Adipose tissue (tissue), 3 donors: ENCODE results near the gene SCAF4. TPM values are rescaled to one million over a fixed set of nuclear protein-coding genes. Genes with fewer than 3 reads are reported as not detected.

Source experiments
- H3K27ac ChIP-seq: one replicate; pipeline ENCODE4 v1.5.1; 2013; ENCODE audit warnings: low read depth, low read length
- WGBS, 3 donors: extraction: QIAGEN DNeasy Blood & Tissue Kit; methylation state at CpG; one replicate each; pipeline ENCODE4 v1.1.7; 2013; 5-methylcytosine and 5-hydroxymethylcytosine counted together
- polyA plus RNA-seq, 3 donors: library from polyadenylated mRNA; stranded (reverse); fragments of 200-250 nt; gene quantifications; one replicate each; pipeline ENCODE4 v1.2.3, GENCODE V29; 2013
- donor health status: healthy with polysubstance abuse.
- donor health status: Bipolar disorder and iron deficiency.
- donor health status: healthy.

SCAF4 gene
- polyA plus RNA-seq, 3 donors, result 6.0 to 15.6 (median 10.9) TPM

DNA sequence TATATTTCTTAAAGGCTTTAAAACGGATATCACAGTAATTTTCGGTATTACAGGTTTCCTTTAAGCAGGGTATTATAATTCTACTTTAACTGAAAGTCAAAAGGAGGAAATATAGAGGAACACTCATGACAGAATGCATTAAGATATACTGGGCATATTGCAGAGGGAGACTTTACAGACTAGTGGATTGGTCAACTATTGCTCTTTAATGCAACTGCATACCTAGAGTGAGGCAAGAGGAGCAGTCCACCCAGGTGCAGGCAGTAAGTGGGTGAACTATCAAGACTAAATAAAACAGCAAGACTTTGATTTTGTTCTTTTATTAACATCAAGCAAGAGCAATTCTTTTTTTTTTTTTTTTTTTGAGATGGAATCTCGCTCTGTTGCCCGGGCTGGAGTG is 10.5 kb downstream of the SCAF4 start:
- 80 to 86% (median 83%) methylated on average over 4 of the region's 4 CpGs for WGBS, 3 donors
- H3K27ac ChIP-seq, result no peak overlapping the region

DNA sequence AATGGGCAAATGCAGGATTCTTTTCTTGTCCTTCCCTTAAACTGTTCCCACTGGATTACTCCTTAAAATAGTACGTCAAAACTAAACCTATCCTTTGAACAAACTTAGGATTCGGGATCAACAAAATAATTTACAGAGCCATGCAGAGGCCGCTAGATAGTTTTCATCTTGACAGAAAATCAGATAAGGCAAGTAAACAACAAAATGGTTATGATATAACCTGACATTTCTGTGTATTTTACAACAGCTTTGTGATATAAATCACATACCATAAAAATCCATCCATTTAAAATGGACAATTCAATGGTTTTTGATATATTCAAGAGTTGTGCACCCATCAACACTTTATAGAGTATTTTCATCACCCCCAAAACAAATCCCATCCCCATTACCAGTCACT is 11.2 kb downstream of the SCAF4 start:
- no peak overlapping the region for H3K27ac ChIP-seq
- 48 to 88% (median 86%) methylated on average over 3 of the region's 3 CpGs for WGBS, 3 donors

DNA sequence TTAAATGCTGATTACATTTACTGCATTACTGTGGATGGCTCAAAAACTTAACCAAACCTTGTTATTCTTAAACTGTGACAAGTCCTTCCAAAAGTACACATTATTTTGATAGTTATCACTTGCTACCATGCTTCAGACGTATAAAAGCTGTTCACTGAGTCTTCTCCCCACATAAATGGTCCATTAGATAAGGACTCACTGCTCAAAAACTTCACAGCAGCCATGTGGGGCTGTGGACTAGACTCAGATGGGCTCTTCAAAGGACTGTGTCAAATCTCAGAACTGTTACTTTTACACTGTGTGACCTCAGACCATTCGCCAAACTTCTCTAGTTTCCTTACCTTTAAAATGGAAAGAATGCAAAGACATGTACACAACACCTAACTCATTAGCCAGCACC is 11.6 kb downstream of the SCAF4 start:
- WGBS, 3 donors, result 28 to 75% (median 75%) methylated on average over 2 of the region's 2 CpGs
- no peak overlapping the region for H3K27ac ChIP-seq

DNA sequence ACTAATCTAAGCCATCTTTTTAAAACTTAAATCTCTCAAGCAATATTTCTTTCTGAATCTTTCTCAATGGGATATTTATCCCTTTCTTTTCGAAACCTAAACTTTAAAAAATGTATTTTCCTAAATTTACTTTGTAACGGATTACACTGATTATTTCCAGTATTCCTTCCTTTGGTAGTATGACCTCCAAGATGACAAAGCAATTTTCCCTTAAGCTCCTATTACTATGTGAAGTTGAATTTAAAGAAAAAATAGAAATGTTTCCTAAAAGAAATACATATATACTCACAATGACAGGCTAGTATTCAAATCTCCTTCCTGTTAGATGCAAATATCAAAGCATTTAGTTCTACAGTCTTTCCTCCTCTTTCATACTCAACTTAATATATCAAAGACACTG is 15.8 kb downstream of the SCAF4 start:
- H3K27ac ChIP-seq, result no peak overlapping the region
- WGBS, 3 donors, result 83 to 88% (median 83%) methylated on average over 2 of the region's 2 CpGs

DNA sequence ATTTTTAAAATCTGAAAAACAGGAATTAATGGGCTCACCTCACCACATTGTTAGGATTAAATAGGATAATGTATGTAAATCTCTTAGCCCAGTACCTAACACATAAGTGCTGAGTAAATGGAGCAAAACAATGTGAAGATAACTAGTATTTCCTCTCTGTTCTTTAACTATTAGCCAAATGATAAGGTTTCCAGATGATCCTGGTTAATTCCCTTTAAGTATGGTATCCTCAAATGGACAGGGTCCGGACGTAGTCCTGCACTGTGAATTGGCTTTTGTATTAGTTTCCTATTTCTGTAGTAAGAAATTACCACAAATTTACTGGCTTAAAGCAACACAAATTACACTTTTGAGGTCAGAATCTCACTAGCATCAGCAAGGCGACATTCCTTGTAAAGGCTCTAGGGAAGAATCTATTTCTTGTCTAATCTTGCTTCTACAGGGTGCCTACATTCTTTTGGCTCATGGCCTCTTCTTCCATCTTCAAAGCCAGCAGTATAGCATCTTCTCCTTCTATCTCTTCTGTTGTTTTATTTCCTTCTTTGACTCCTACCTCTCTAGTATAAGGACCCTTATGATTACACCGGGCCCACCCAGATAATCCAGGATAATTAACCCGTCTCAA is 17.1 kb downstream of the SCAF4 start:
- no peak overlapping the region for H3K27ac ChIP-seq
- 85 to 93% (median 92%) methylated on average over 5 of the region's 5 CpGs for WGBS, 3 donors

DNA sequence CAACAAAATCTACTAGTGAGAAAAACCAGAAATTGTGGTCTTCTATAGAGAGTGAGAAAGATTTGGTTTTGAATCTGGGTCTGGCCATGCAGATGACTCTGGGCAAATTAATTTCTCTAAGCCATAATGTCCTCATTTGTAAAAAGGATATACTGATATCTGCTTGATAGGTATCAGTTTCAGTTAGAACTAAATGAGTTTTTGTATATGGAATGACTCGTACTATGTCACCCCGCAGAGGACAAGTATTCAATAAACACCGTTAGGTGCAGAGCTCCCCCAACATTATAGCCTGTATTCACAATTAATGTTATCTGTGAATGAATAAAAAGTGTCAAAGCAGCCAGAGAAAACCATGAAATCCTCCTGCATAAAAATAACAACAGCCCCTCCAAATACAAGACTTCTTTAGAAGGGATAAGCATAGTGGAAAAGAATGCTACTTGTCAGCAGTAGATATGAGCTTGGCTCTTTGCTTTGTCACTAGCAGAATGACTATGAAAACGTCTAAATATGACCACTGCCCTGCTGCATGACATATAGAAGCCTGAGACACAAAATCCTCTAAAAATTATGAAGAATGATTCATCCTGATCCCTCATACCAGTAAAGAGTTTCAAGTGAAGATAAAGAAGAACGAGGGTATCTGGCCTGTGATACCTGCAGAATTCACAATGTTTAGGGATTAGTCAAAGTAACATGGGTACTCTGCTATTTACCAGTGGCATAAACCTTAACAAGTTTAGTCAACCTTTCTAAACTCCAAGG is 17.8 kb downstream of the SCAF4 start:
- no peak overlapping the region for H3K27ac ChIP-seq
- 76 to 82% (median 81%) methylated on average over 5 of the region's 5 CpGs for WGBS, 3 donors

DNA sequence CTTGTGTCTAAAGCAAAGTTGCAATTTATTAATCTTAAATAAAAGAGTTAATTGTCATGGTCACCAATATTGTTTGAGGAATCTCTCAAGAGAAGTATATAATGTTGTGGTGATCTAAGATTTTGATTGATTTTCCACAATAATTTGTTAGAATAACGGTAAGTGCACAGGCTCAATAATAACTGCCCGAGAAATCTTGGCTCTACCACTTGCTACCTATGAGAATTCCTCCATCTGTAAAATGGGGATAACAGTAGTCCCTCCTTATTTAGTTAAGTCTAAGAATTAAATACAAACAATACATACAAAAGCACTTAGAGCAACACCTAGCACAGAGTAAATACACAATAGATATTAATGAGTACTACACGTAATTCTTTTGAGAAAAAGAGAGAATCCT is 18.8 kb downstream of the SCAF4 start:
- WGBS, 3 donors, result 33 to 66% (median 43%) methylated on average over 3 of the region's 3 CpGs
- H3K27ac ChIP-seq, result no peak overlapping the region

DNA sequence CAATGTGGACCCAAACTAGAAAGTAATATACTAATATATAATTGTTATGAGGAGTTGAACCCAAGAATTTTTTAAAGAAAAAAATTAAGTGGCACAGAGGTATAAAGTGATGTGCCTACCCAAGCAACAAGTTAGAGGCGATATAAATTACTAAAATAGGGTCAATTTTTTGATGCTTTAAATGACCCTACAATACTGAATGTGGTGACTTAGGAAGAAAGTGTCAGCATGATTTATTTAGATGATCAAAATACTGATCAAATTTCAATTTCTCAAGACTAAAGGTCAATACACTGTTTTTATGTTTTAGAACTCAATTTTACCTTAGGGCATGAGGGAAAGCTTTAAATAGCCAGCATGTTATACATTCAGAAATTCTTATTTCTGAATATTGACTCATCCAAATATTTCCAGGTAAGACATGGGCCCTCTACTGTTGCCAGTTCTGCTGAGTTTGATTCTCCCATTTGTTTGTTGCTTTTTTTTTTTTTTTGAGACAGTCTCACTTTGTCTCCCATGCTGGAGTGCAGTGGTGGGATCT is 20.1 kb downstream of the SCAF4 start:
- 95 to 100% (median 97%) methylated on average over 1 of the region's 1 CpG for WGBS, 3 donors
- H3K27ac ChIP-seq, result no peak overlapping the region

DNA sequence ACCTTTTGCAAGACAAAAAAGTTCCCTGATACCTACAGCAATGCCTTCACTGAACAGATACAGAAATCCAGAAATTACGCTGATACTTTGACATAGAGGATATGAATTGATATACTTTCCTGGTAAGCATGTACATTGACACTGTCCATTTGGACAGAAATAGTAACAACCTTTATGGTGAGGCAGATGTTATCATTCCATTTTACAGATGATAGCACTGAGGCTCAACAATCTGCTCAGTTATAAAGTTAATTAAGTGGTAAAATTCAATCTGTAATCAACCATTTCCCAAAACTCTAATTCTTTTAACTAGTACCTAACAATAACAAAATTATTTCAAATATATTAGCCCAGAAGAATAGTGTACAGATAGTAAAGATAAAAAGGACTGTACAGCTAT is 20.6 kb downstream of the SCAF4 start:
- no peak overlapping the region for H3K27ac ChIP-seq
- WGBS, 3 donors, result 93 to 97% (median 95%) methylated on average over 1 of the region's 1 CpG

DNA sequence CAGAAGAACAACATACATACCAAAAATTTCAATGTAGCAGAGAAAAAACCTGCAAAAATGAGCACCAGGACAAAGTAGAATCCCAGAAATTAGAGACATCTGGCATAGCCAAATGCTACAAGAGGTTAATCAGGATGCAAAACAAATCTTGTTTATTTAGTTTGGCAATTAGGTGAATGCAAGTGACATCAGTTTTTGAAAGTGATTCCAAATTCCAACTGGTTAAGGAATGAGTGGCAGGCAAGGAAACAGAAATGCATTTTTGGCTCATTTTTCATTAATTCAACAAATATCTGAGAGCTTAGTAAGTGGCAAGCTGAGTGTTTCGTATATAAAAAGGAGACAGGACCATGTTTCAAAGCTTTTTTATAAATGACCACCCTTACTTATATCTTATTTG is 21.3 kb downstream of the SCAF4 start:
- WGBS, 3 donors, result 46 to 76% (median 64%) methylated on average over 1 of the region's 1 CpG
- H3K27ac ChIP-seq, result no peak overlapping the region

DNA sequence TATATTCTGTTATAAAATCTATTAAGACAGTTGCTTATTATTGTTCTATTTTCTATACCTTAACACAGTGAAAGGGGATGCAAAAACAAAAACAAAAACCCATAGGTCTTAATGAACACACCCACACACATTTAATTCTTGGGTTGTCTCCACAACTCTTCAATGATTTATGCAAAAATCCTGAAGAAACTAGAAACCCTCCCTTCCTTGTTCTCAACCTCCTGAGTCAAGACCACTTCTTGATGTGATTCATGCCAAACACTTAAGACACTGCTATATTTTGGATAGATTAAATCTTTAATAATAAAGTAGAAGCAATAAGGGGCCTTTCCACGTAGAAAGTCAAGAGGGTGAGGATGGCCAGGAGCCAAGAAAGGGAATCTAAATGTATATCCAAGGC is 23.4 kb downstream of the SCAF4 start:
- WGBS, 3 donors, result 46 to 59% (median 55%) methylated on average over 1 of the region's 1 CpG

DNA sequence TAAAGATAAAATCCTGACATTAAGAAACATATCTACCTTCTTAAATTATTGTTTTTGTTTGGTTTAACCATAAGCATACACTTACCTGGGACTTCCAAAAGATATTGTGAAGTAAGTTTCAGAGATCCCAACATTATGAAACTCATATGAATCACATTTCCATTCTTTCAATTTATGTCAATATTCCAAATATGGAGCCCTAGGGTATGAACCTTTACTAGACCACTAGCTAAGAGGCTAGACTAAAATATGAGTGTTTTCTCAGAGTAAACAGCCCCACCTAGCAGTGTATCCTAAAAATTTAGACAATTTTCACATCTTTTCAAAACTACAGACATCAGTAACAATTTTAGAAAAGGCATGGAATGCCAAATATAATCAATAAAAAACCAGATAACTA is 24.4 kb downstream of the SCAF4 start:
- no peak overlapping the region for H3K27ac ChIP-seq

More for the DNA sequence above, 23.4 kb downstream of the SCAF4 start:
- no peak overlapping the region for H3K27ac ChIP-seq

DNA sequence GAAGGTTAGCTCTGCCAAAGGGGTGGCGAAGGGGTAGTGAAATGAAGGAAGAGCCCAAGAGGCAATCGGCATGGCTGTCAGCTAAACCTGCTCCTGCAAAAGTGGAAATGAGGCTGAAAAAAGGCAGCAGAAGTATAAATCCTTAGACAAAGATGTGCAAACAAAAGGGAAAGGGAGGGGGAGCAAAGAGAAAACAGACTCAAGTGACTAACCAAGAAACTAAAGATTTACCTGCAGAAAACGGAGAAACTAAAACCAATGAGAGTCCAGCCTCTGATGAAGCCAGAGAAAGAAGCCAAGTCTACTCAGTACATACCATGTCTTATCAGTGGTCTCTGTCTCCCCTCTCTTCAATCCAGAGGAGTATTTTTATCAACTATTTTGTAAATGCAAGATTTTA is 25.4 kb downstream of the SCAF4 start:
- H3K27ac ChIP-seq, result no peak overlapping the region
- WGBS, 3 donors, result 86 to 89% (median 88%) methylated on average over 3 of the region's 3 CpGs

DNA sequence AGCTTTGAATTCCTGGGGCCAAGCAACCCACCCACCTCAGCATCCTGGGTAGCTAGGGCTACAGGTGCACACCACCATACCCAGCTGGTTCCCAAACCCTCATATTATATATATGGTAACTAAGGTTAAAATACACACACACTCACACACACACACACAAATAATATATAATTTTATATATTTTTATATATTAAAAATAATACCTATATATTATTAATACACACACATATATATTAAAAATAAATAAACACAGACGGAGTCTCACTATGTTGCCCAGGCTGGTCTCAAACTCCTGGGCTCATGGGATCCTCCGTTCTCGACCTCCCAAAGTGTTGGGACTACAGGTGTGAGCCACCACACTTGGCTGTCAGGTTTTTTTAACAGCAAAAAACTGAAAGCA is 31.9 kb downstream of the SCAF4 start:
- 97 to 99% (median 97%) methylated on average over 3 of the region's 3 CpGs for WGBS, 3 donors
- H3K27ac ChIP-seq, result no peak overlapping the region

DNA sequence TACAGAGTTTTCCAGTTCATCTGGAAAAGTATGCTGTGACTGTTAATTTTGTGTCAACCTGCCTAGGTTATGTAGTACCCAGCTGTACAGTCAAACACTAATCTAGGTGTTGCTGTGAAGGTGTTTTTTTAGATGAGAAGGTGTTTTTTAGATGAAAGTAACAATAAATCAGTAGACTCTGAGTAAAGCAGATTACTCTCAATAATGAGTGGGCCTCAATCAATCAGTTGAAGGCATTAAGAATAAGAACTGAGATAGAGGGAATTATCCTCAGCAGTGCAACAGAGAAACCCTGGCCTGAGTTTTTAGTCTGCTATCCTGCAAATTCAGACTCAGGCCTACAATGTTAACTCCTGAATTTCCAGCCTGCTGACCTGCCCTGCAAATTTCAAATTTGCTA is 33.5 kb downstream of the SCAF4 start:
- no peak overlapping the region for H3K27ac ChIP-seq

DNA sequence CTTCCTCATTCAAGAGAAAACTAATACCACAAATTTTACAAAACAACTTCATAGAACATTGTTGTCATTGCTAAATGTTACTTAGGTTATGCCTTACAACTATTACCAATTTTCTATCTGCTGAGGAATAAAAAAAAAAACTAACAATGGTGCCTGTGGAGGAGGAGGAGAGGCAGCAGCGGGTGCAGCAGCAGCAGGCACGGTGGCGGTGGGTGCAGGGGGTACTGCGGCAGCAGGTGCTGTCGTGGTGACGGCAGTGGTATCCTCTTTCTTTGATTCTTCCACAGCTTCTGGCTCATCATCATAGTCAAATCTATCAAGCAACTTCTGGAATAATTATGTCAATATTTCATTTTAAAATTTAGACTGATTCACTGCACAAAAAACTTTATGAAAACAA is 35.5 kb downstream of the SCAF4 start:
- WGBS, 3 donors, result 92 to 96% (median 94%) methylated on average over 6 of the region's 6 CpGs
- no peak overlapping the region for H3K27ac ChIP-seq

DNA sequence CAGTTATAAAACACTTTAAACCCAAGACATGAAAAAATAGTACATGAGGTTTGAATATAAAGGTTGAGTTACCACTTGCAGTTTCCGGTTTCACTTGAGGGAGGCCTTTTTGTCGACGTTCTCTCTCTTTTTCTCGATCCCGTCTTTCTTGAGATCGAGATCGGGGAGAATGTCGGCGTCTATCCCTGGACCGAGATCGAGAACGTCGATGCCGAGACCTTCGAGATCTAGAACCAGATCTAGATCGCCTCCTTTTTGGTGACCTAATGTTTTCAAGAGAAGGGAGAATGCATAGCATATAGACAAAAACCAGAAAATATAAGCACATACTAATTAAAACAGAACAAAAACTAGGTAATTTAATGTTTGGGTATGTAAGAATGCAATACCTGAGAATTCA is 38.7 kb downstream of the SCAF4 start:
- H3K27ac ChIP-seq, result no peak overlapping the region
- 98 to 99% (median 98%) methylated on average over 16 of the region's 16 CpGs for WGBS, 3 donors

DNA sequence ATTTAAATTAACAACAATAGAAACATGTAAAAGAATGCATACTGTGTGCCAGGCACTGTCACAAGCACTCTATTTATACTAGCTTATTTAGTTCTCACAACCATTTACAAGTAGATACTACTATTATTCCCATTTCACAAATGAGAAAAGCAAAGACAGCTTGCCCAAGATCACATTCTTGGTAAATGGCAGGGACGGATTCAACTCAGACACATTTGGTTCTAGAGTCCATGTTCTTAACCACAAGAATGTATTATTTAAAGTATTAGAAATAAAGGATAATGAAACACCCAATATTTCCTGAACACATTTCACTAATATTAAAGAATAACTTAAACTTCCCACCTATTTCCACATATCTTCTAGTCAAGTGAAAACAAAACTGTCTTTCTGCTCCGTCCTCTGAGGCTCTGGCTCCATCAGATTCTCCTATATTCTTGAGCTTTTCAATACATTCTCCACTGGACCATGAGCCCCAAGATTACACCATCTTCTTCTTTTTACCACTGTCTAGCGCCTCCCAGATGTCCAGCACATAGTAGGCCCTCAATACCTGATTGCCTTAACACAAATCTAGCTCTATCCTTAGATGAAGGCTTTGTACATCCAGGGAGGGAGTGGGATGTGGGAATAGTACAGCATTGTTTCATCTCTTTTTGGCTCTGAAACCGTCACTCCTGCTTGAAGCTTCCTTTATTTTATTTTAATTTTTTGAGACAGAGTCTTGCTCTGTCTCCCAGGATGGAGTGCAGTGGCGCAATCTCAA is 43.1 kb downstream of the SCAF4 start:
- H3K27ac ChIP-seq, result no peak overlapping the region
- 92 to 95% (median 93%) methylated on average over 5 of the region's 5 CpGs for WGBS, 3 donors

DNA sequence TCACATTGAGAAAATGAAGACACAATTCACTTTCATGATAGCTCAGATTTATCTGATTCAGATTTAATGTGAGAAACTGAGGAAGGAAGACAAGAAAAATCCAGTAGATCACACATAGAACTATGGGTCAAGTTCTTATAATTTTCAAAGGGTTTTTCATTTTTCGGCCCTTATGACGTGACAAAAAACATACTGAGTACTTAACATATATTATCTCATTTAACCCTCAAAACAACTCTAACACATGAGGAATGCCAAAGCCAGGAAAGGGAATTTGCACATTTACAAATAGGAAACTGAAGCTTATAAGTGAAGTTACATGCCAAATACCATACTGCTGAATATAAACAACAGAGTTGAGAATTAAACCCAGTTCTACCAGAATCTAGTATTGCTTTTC is 44.8 kb downstream of the SCAF4 start:
- H3K27ac ChIP-seq, result no peak overlapping the region
- WGBS, 3 donors, result 88 to 97% (median 97%) methylated on average over 2 of the region's 2 CpGs
